SU-DHL-6 (cell line): ENCODE measurements around the gene FBN2.

Experiments used
- H2AFZ ChIP-seq: fragments of 200-600 bp; sonication (generic); 2 replicates; pipeline ENCODE4 v1.6.1; 2014; ENCODE audit warnings: low read depth, mild to moderate bottlenecking, moderate library complexity, mixed read lengths, antibody characterized with exemption, low read length; ENCODE audit not compliant: severe bottlenecking
- H3F3A ChIP-seq: fragments of 200-600 bp; shearing (Covaris generic); 2 replicates; pipeline ENCODE4 v1.6.0; 2016; ENCODE audit warnings: antibody characterized with exemption, mild to moderate bottlenecking; ENCODE audit not compliant: insufficient read depth
- H3K27ac ChIP-seq: fragments of 200-600 bp; sonication (generic); 2 replicates; pipeline ENCODE4 v1.5.1; 2016; ENCODE audit warnings: low read depth, mild to moderate bottlenecking, low read length, moderate library complexity, mixed read lengths
- H3K27me3 ChIP-seq: fragments of 200-600 bp; sonication (generic), shearing (Covaris generic); 2 replicates; pipeline ENCODE4 v1.6.0; 2014; ENCODE audit warnings: mild to moderate bottlenecking, low read length
- H3K36me3 ChIP-seq: fragments of 200-600 bp; sonication (generic); 2 replicates; pipeline ENCODE4 v1.6.1; 2014; ENCODE audit warnings: mild to moderate bottlenecking, low read length, mixed read lengths
- H3K4me2 ChIP-seq: fragments of 300-600, 200-600 bp; shearing (Covaris generic), sonication (generic); 2 replicates; pipeline ENCODE4 v1.6.0; 2014; ENCODE audit warnings: low read length, low read depth, mild to moderate bottlenecking; ENCODE audit not compliant: poor library complexity, severe bottlenecking
- H3K4me3 ChIP-seq: fragments of 200-600 bp; sonication (generic); 2 replicates; pipeline ENCODE4 v1.5.1; 2014; ENCODE audit warnings: antibody characterized with exemption, low read length, mild to moderate bottlenecking, mixed read lengths; ENCODE audit not compliant: insufficient read depth, poor library complexity, severe bottlenecking
- H3K79me2 ChIP-seq: fragments of 200-600 bp; sonication (generic); 2 replicates; pipeline ENCODE4 v1.6.1; 2014; ENCODE audit warnings: mild to moderate bottlenecking, low read length, moderate library complexity; ENCODE audit not compliant: insufficient read depth
- H3K9ac ChIP-seq: fragments of 200-600 bp; sonication (generic); 2 replicates; pipeline ENCODE4 v1.7.0; 2014; ENCODE audit warnings: mild to moderate bottlenecking, low read length
- H3K9me2 ChIP-seq: fragments of 200-600 bp; sonication (generic); replicated peaks from 2 replicates; pipeline ENCODE4 v1.6.1; 2014; ENCODE audit warnings: low read length; ENCODE audit not compliant: insufficient read depth
- H3K9me3 ChIP-seq: fragments of 200-600 bp; sonication (generic); 2 replicates; pipeline ENCODE4 v1.6.1; 2014; ENCODE audit warnings: low read length, mixed read lengths; ENCODE audit not compliant: insufficient read depth
- H4K20me1 ChIP-seq: fragments of 200-600 bp; sonication (generic); 2 replicates; pipeline ENCODE4 v1.6.1; 2014; ENCODE audit warnings: low read depth, mild to moderate bottlenecking, antibody characterized with exemption, low read length, moderate library complexity, mixed read lengths
- EZH2phosphoT487 ChIP-seq: fragments of 200-600 bp; sonication (generic), shearing (Covaris generic); conservative IDR thresholded peaks from 2 replicates; pipeline ENCODE4 v1.6.1; 2018; ENCODE audit warnings: mild to moderate bottlenecking, antibody characterized with exemption, low read length, moderate library complexity, mixed read lengths
- TF ChIP-seq, protein P1 (sequence below): fragments of 200-600 bp; sonication (generic); IDR thresholded peaks from one replicate; pipeline ENCODE4 v1.5.1; 2017; ENCODE audit warnings: antibody characterized with exemption, mild to moderate bottlenecking, low read length, moderate library complexity; ENCODE audit not compliant: insufficient read depth, poor library complexity, severe bottlenecking

FBN2 gene

DNA sequence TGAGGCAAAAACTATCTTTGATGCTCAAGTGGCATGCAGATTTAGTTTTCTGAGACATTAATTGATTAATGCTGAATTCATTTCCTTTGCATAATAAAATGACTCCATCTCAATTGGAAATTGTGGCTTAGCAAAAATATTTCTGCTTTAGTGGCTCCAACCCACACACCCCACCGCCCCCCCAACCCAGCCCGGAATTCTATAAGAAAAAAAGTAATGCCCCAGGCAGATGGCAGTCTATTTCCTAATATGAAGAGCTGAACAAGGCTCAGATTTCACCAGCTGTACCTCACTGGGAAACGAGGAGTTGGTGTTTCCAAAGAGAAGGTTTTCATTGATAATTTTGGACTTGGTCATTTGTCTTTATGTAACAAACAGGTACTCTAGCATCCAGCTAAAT, 182.1 kb downstream of the FBN2 start:
- no peaks in the 10 kb centered on the region for H3K9me2 ChIP-seq
- no peaks in the 10 kb centered on the region for H4K20me1 ChIP-seq
- H3K4me2 ChIP-seq: no peak overlapping the region
- TF ChIP-seq, protein P1, sequence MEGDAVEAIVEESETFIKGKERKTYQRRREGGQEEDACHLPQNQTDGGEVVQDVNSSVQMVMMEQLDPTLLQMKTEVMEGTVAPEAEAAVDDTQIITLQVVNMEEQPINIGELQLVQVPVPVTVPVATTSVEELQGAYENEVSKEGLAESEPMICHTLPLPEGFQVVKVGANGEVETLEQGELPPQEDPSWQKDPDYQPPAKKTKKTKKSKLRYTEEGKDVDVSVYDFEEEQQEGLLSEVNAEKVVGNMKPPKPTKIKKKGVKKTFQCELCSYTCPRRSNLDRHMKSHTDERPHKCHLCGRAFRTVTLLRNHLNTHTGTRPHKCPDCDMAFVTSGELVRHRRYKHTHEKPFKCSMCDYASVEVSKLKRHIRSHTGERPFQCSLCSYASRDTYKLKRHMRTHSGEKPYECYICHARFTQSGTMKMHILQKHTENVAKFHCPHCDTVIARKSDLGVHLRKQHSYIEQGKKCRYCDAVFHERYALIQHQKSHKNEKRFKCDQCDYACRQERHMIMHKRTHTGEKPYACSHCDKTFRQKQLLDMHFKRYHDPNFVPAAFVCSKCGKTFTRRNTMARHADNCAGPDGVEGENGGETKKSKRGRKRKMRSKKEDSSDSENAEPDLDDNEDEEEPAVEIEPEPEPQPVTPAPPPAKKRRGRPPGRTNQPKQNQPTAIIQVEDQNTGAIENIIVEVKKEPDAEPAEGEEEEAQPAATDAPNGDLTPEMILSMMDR: no peak
- TF ChIP-seq EZH2phosphoT487: no peak
- no peaks in the 10 kb centered on the region for H3K79me2 ChIP-seq
- no peaks in the 10 kb centered on the region for H3K9me3 ChIP-seq
- no peaks in the 10 kb centered on the region for H3F3A ChIP-seq
- no peak overlapping the region for H3K9ac ChIP-seq
- no peak overlapping the region for H3K4me3 ChIP-seq
- no peaks in the 10 kb centered on the region for H3K27me3 ChIP-seq
- H2AFZ ChIP-seq: no peak overlapping the region
- no peaks in the 10 kb centered on the region for H3K36me3 ChIP-seq
- no peak overlapping the region for H3K27ac ChIP-seq

GRCh38 chr5:128353441-128354107, 184.5 kb downstream of the FBN2 start:
- Histone ChIP-seq H3F3A (no peaks in the 10 kb centered on the region), H3K9me2 (no peaks in the 10 kb centered on the region), H3K79me2 (no peaks in the 10 kb centered on the region), H3K9me3 (no peaks in the 10 kb centered on the region), H3K4me3 (no peak overlapping the region), H3K36me3 (no peaks in the 10 kb centered on the region), H3K27me3 (no peaks in the 10 kb centered on the region), H4K20me1 (no peaks in the 10 kb centered on the region), H3K27ac (no peak overlapping the region), H3K9ac (no peak overlapping the region), H2AFZ (no peak overlapping the region), H3K4me2 (no peak overlapping the region)
- no peak for TF ChIP-seq EZH2phosphoT487
- TF ChIP-seq, protein P1: no peak

- no peaks in the 10 kb centered on the region for H3K27me3 ChIP-seq
- no peak overlapping the region for H3K4me2 ChIP-seq
- H3K79me2 ChIP-seq: no peaks in the 10 kb centered on the region
- no peaks in the 10 kb centered on the region for H3K36me3 ChIP-seq
- no peak overlapping the region for H3K4me3 ChIP-seq
- no peak overlapping the region for H3K27ac ChIP-seq
- H3K9me2 ChIP-seq: no peaks in the 10 kb centered on the region
- TF ChIP-seq, protein P1: no peak
- no peak for TF ChIP-seq EZH2phosphoT487
- H2AFZ ChIP-seq: no peak overlapping the region
- no peaks in the 10 kb centered on the region for H3K9me3 ChIP-seq
- H3K9ac ChIP-seq: no peak overlapping the region
- no peaks in the 10 kb centered on the region for H4K20me1 ChIP-seq
- H3F3A ChIP-seq: no peaks in the 10 kb centered on the region
Measured at GRCh38 chr5:128350705-128351104, 187.3 kb downstream of the FBN2 start.
